NCI-H1105 treated with DMSO at 0.1 percent for 48 hours (cell line): Measurements from ENCODE around the gene UTP14C.
A peak's percentile ranks its signal among the peaks of the same experiment; 100 is the strongest.
"Not testable (repeated sequence)": the region's sequence is repeated elsewhere in the genome, so short reads cannot be mapped to it uniquely, and the experiment has no call there.

Experiments used
- DNase-seq: peaks from one replicate; lab custom pipeline; 2025; lab: John Stamatoyannopoulos, UW

The UTP14C gene

GRCh38 chr13:52002361-52002760 lies 22.1 kb upstream of the UTP14C start:
- DNase-seq: no peak

GRCh38 chr13:52003541-52003940 lies 20.9 kb upstream of the UTP14C start:
- DNase-seq: no peak

- DNase-seq: no peak
Measured at GRCh38 chr13:52004511-52005170, 19.9 kb upstream of the UTP14C start.

- DNase-seq: no peak
Measured at GRCh38 chr13:52005841-52006522, 18.5 kb upstream of the UTP14C start.

- DNase-seq: no peak
Measured at GRCh38 chr13:52006523-52007245, 17.8 kb upstream of the UTP14C start.

- DNase-seq: no peak
Measured at GRCh38 chr13:52009946-52010345, 14.5 kb upstream of the UTP14C start.

GRCh38 chr13:52010890-52011631 lies 13.4 kb upstream of the UTP14C start, which contains the start of gene ATP7B:
TSS of gene ATP7B (minus strand) at chr13:52011450. CDS start at chr13:52011337, 113 bp downstream.
- peak; percentile 10 for DNase-seq

GRCh38 chr13:52011632-52012511 lies 12.6 kb upstream of the UTP14C start, which contains the start of gene ALG11:
TSS of gene ALG11 (plus strand) at chr13:52012398. CDS start at chr13:52012419, 21 bp downstream.
- peak; percentile 93 for DNase-seq

- no peak for DNase-seq
Measured at GRCh38 chr13:52012512-52012836, 12.0 kb upstream of the UTP14C start.

GRCh38 chr13:52016296-52016695 lies 8.2 kb upstream of the UTP14C start:
- no peak for DNase-seq

GRCh38 chr13:52020191-52020590 lies 4.3 kb upstream of the UTP14C start:
- no peak for DNase-seq

- no peak for DNase-seq
Measured at GRCh38 chr13:52022356-52022755, 2.1 kb upstream of the UTP14C start.

- no peak for DNase-seq
Measured at GRCh38 chr13:52025475-52026245, 1.2 kb downstream of the UTP14C start.

GRCh38 chr13:52026246-52026626 lies 1.7 kb downstream of the UTP14C start:
- no peak for DNase-seq

GRCh38 chr13:52027832-52028231 lies 3.3 kb downstream of the UTP14C start:
- no peak for DNase-seq

GRCh38 chr13:52029569-52029968 lies 5.1 kb downstream of the UTP14C start:
- DNase-seq: no peak

- not testable (repeated sequence) for DNase-seq
Measured at GRCh38 chr13:52030401-52030800, 5.9 kb downstream of the UTP14C start.

- no peak for DNase-seq
Measured at GRCh38 chr13:52033039-52033438, 8.5 kb downstream of the UTP14C start.

GRCh38 chr13:52034616-52035226 lies 10.2 kb downstream of the UTP14C start:
- peak; percentile 20 for DNase-seq

GRCh38 chr13:52036037-52036436 lies 11.5 kb downstream of the UTP14C start:
- DNase-seq: no peak
